IPS DF 4.7 (cell line): ENCODE data around the gene RNFT2.
A peak's percentile ranks its signal among the peaks of the same experiment; 100 is the strongest.
"Not testable (repeated sequence)": the region's sequence is repeated elsewhere in the genome, so short reads cannot be mapped to it uniquely, and the experiment has no call there.

Source experiments
- DNase-seq: peaks from one replicate; pipeline ENCODE4 v3.0.0-alpha.2; 2013; ENCODE audit warnings: low spot score; ENCODE audit errors: extremely low read depth

RNFT2 gene

GRCh38 chr12:116744766-116745165, 6.7 kb downstream of the RNFT2 start:
- DNase-seq, result no peak

DNA sequence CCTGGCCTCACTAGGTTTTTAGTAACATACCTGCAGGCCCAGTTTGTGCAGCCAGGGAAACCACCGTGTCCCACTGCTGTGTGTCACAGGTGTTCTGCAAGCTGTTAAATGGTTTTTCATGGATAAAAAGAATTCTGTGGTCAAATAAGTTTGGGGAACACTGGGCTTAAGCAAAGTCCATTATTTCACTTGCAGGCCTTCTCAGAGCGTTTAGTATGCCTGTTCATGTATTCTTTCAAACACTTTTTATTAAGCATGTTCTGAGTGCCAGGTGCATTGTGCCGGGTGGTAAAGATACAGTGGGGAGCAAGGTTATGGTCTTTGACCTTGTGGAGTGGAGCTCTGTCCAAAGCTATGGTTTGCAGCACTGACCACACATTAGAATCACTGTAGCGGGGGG, 7.4 kb downstream of the RNFT2 start:
- DNase-seq, result no peak

DNA sequence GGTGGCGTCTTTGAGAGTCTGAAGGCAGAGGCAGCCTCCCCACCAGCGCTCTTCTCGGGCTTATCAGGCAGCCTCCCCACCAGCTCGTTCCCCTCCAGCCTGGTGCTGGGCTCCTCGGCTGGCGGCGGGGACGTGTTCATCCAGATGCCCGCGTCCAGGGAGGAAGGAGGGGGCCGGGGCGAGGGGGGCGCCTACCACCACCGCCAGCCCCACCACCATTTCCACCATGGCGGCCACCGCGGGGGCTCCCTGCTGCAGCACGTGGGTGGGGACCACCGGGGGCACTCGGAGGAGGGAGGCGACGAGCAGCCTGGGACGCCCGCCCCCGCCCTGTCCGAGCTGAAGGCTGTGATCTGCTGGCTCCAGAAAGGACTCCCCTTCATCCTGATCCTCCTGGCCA, 11.8 kb downstream of the RNFT2 start:
- no peak for DNase-seq

DNA sequence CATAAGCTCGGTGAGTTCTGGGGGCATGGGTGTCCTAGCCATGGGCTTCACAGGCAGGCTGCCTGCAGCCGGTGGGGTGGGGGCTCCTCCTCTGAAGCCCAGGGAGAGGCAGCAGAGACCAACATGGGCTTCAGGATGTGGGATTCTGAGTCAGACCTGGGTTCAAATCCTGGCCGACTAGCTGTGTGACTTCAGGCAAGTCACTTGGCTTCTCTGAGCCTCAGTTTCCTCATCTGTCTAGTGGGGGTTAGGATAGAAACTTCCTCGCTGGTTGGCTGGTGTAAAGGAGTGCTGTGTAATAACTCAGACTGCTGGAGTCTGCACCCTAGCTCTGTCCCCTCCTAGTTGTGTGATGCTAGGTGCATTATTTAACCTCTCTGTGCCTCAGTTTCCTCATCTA, 12.2 kb downstream of the RNFT2 start:
- no peak for DNase-seq

DNA sequence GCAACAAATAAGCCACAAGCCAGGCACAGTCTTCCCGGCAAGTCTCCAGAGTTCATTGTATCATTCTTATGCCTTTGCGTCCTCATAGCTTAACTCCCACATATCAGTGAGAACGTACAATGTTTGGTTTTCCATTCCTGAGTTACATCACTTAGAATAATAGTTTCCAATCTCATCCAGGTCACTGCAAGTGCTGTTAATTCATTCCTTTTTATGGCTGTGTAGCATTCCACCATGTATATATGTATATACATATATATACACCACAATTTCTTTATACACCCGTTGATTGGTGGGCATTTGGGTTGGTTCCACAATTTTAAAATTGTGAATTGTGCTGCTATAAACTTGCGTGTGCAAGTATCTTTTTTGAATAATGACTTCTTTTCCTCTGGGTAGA, 16.0 kb downstream of the RNFT2 start:
- DNase-seq, result not testable (repeated sequence)

DNA sequence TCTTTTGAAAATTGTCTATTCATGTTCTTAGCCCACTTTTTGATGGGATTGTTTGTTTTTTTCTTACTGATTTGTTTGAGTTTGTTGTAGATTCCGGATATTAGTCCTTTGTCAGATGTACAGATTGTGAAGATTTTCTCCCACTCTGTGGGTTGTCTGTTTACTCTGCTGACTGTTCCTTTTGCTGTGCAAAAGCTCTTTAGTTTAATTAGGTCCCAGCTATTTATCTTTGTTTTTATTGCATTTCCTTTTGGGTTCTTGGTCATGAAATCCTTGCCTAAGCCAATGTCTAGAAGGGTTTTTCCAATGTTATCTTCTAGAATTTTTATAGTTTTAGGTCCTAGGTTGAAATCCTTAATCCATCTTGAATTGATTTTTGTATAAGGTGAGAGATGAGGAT, 16.7 kb downstream of the RNFT2 start:
- DNase-seq, result not testable (repeated sequence)

DNA sequence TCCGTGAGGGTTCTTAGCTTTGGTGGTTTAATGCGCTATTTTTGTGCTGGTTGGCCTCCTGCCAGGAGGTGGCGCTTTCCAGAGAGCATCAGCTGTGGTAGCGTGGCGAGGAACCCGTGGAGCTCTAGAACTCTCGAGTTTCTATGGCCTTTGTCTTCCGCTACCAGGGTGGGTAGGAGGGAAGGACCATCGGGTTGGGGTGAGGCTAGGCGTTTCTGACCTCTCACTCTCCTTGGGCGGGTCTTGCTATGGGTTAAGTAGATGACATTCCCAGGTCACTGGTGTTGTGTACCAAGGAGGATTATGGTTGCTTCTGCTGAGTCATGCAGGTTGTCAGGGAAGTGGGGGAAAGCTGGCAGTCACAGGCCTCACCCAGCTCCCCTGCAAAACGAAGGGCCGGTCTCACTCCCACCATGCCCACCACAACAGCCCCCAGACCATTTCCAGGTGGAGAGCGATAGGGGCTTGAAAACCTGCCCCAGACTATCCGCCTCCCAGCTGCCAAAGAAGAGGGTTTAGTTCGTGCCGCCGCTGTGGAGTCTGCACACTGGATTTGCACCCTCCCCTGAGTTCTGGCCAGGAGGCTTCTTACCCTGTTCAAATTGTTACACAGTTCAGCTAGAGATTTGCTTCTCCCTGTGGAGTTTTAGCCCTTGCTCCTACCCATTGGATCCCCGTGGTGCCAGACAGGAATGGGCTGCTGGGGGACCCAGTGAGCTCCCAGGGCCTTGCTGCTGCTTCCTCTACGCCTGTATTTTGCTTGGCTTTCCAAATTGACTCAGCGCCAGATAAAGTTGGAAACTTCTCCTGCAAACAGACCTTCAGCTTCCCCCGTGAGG, 21.9 kb downstream of the RNFT2 start:
- DNase-seq, result peak; percentile 60

GRCh38 chr12:116760622-116761020, 22.5 kb downstream of the RNFT2 start:
- no peak for DNase-seq

DNA sequence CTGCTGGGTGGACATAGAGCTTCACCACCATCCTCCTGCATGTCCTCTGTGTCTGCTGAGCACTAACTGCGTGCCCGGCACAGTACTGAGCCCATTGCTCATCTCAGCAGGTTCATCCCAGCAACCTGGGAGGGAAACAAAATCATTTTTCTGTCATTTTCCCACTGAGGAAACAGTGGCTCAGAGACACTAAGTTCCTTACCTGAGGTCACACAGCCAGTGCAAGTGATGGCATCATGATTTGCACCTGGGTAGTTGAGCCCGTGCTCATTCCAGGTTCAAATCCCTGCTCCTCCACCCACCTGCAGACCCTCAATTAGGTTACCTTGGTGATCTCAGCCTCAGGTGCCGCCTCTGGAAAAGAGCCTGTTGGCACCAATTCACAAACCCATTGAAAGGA, 23.4 kb downstream of the RNFT2 start:
- no peak for DNase-seq

- DNase-seq, result no peak
These were observed 27.2 kb downstream of the RNFT2 start for GRCh38 chr12:116765271-116765670.

- no peak for DNase-seq
These were observed 28.2 kb downstream of the RNFT2 start for GRCh38 chr12:116766285-116766684.

GRCh38 chr12:116766746-116767145, 28.6 kb downstream of the RNFT2 start:
- DNase-seq, result no peak

GRCh38 chr12:116771651-116772050, 33.5 kb downstream of the RNFT2 start:
- DNase-seq, result no peak

GRCh38 chr12:116773276-116773731, 35.2 kb downstream of the RNFT2 start:
- DNase-seq, result no peak

- no peak for DNase-seq
These were observed 35.9 kb downstream of the RNFT2 start for GRCh38 chr12:116774020-116774419.

- DNase-seq, result no peak
These were observed 39.1 kb downstream of the RNFT2 start for GRCh38 chr12:116777245-116777644.

GRCh38 chr12:116779597-116779996, 41.5 kb downstream of the RNFT2 start:
- DNase-seq, result no peak

GRCh38 chr12:116780942-116781341, 42.8 kb downstream of the RNFT2 start:
- no peak for DNase-seq

DNA sequence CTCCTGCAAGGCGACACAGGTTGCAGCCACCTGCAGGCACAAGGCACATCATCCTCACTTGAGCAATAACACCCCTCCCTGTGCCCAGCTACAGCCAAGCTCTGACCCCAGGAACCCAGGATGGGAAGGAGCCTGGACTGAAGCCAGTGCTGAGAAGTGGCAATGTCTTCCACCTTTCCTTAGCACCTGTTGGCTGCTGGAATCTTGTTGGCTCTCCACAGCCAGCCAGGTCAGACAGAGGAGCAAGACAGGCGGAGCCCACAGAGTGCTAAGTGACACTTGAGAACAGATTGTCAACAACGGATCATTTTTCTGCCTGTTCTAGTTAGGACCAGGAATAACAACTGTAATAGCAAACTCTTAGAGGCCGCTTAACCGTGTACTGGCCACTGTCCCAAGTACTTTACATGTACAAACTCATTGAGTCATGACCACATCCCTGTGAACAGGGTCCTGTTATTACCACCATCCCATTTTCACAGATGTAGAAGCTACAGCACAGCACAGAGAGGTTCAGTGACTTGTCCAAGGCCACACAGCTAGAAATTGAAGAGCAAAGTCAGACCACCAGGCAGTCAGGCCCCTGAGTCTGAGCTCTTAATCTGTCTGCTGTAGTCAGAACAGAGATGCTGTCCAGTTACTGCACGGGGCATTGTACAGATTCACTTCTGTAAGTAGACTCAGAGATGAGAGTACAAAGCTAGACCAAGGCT, 45.6 kb downstream of the RNFT2 start:
- no peak for DNase-seq

GRCh38 chr12:116784238-116784612, 46.1 kb downstream of the RNFT2 start:
- no peak for DNase-seq

GRCh38 chr12:116789562-116789961, 51.4 kb downstream of the RNFT2 start:
- not testable (repeated sequence) for DNase-seq

GRCh38 chr12:116790066-116790465, 52.0 kb downstream of the RNFT2 start:
- no peak for DNase-seq

- DNase-seq, result no peak
These were observed 54.3 kb downstream of the RNFT2 start for GRCh38 chr12:116792403-116792802.
